Measurements from ENCODE around the gene ZNF165.
"Not testable (repeated sequence)": the region's sequence is repeated elsewhere in the genome, so short reads cannot be mapped to it uniquely, and the experiment has no call there.

GRCh38 chr6:28102699-28103098 lies 22.3 kb downstream of the ZNF165 start:
- TF ChIP-seq CTCF (IDR thresholded peaks at IDR 0.05; ENCODE audit: low read depth, low read length, poor library complexity, severe bottlenecking); EZH2phosphoT487 (IDR thresholded peaks at IDR 0.05; ENCODE audit: borderline replicate concordance, low read length): not testable (repeated sequence)
